ENCODE results near the gene SELENOO. TPM values are rescaled to one million over a fixed set of nuclear protein-coding genes. Genes with fewer than 3 reads are reported as not detected.

The SELENOO gene, protein sequence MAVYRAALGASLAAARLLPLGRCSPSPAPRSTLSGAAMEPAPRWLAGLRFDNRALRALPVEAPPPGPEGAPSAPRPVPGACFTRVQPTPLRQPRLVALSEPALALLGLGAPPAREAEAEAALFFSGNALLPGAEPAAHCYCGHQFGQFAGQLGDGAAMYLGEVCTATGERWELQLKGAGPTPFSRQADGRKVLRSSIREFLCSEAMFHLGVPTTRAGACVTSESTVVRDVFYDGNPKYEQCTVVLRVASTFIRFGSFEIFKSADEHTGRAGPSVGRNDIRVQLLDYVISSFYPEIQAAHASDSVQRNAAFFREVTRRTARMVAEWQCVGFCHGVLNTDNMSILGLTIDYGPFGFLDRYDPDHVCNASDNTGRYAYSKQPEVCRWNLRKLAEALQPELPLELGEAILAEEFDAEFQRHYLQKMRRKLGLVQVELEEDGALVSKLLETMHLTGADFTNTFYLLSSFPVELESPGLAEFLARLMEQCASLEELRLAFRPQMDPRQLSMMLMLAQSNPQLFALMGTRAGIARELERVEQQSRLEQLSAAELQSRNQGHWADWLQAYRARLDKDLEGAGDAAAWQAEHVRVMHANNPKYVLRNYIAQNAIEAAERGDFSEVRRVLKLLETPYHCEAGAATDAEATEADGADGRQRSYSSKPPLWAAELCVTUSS
- 10 to 100 TPM; 16.5 to 16.7 TPM for total RNA-seq

DNA sequence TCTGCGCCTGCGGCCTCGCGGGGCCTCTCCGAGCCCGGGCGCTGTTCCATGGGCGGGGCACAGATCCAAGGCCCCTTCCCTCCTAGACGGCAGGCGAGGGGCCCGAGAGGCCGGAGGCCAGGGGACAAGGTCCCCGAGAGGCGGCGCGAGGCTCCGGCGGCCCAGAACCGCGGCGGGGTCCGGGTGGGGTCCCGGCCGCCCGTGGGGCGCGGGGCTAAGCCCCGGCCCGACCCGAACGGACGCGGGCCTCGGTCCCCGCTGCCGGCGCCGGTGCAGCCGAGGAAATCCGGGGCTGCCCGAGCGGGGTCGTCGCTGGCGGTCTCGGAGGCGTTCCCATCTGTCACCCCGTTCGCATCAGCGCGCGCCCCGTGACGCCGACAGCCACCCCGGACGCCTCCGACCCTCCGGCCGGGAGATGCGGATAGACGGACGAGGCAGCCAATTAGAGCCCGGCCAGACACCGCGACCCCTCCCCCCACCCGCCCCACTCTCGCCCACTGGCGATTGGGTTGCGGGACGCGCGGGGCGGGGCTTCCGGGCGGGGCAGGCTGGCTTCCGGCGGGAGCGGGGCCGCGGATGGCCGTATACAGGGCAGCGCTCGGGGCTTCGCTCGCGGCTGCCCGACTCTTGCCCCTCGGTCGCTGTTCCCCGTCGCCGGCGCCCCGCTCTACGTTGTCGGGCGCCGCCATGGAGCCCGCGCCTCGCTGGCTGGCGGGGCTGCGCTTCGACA lies at the start of gene SELENOO:
SELENOO (plus strand) TSS at position 551 of the 730 bp plus-strand sequence; CDS start at position 577, 26 bp downstream.
- H3K36me3 Mint-ChIP-seq (ENCODE audit: low read depth), result peaks cover 11% of the 10 kb centered on the region
- DNase-seq, result peak; percentile 92
- no peak within 1 kb of the TSS for H3K27ac Mint-ChIP-seq
- intact Hi-C loops (cut with micrococcal nuclease), result loop anchor here (1.0 to 5.0 kb wide), 4 partner anchors 9 to 268 kb away; partner anchors contain the start of genes TRABD and TUBGCP6
- CTCF ChIA-PET, result no interaction called here
- no peaks in the 10 kb centered on the region for H3K27me3 Mint-ChIP-seq (ENCODE audit: low read depth)
- peak within 1 kb of the TSS; percentile 77 for H3K4me3 Mint-ChIP-seq
- H3K9me3 Mint-ChIP-seq, result no peaks in the 10 kb centered on the region
- H3K4me1 Mint-ChIP-seq (ENCODE audit: low read depth), result peaks cover 22% of the 10 kb centered on the region

DNA sequence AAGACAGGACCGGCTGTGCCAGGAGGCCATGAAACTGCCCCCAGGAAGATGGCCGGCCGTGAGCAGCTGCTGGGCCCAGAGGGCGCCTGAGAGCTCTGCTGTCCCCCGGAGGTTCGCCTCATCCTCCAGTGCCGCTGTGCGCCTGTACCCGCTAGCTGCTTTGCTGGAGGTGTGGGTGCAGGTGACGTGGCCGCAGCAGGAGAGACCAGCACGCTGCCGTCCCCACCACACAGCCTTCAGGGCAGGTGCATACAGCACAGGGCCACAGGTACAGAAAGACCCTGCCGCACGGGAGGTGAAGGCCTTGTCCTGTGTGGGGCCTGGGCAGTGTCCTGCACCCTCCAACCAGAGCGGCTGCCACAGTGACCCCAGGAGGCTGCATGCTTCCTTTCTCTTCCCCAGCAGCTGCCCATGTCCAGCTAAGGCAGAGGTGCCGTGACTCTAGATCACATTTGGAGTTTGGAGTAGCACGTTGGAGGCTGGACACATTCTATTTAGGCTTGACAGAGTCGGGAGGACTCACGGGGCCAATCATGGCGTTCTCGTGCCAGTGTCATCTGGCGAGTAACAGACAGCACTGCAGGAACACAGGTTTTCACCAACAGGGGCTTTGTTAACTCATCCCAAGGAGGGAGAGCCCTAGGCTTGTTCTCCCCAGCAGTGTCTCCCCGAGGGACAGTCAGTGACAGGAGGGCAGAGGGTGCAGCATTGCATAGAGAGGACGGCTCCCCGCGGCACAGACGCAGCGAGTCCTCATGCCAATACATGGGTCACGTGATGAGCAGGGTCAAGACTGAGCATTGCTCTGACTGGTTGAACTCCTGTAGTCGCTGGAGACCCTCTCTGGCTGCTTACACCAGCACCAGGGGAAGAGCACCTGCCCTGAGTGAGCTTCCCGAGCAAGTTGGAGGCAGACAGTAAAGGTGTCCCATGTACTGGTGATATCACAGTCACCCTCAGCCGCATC lies 49.0 kb upstream of the SELENOO start:
- H3K27ac Mint-ChIP-seq, result no peak overlapping the region
- H3K4me3 Mint-ChIP-seq, result no peak overlapping the region
- no peaks in the 10 kb centered on the region for H3K27me3 Mint-ChIP-seq (ENCODE audit: low read depth)
- intact Hi-C loops (cut with micrococcal nuclease), result no loop called here
- no peaks in the 10 kb centered on the region for H3K36me3 Mint-ChIP-seq (ENCODE audit: low read depth)
- H3K4me1 Mint-ChIP-seq (ENCODE audit: low read depth), result no peaks in the 10 kb centered on the region
- H3K9me3 Mint-ChIP-seq, result no peaks in the 10 kb centered on the region
- no peak for DNase-seq
- CTCF ChIA-PET, result interaction anchor here (4.2 kb wide), 1 partner anchor 59 kb away, joined by 19 read pairs; no protein-coding TSS in a partner anchor

DNA sequence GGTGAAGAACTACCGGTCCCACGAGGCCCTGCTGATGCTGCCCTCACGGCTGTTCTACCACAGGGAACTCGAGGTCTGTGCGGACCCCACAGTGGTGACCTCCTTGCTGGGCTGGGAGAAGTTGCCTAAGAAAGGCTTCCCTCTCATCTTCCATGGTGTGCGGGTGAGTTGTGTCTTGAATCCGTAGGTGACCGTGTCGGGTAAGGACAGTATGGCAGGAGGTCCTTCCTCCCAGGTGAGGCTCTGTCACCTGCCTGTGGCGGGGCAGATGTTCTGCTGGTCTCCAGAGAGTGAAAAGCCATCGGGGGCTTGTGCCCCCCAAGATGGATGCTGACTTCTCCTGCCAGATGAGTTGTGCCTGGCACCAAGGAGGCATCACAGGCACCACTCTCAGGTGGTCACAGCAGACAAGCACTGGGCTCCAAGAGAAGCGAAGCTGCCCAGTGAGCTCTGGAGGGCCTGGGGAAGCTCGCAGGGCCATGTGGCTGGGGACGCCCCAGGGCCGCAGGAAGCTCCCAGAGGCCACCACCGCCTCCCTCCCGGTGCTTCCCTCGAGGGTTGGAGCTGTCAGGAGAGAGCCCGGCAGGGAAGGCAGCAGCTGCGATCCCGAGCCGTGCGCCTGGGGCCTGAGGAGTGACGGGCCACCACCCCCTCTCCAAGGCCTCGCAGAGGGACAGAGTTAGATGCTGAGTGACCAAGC lies 47.6 kb upstream of the SELENOO start:
- intact Hi-C loops (cut with micrococcal nuclease), result no loop called here
- no peak for DNase-seq
- Mint-ChIP-seq H3K27ac (no peak overlapping the region), H3K4me3 (no peak overlapping the region), H3K9me3 (no peaks in the 10 kb centered on the region), H3K36me3 (ENCODE audit: low read depth) (no peaks in the 10 kb centered on the region), H3K4me1 (ENCODE audit: low read depth) (no peaks in the 10 kb centered on the region), H3K27me3 (ENCODE audit: low read depth) (no peaks in the 10 kb centered on the region)
- CTCF ChIA-PET, result no interaction called here

DNA sequence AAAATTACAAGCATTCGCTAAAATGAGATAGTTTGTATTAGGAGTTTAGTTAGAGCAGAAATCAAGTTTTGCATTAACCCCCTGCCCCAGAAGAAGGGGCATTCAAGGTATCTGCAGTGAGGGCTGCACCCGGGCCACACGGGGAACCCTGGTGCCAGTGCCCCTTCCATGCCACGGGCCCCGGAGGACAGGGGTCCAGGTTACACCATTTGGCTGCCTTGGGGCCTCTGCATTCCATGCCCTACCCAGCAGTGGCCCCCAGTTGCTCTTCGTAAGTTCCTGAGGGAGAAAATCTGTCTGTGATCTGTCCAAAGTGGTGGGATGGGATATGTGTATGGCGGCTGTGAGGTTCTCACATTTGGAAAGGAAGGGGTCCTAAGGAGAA lies 47.1 kb upstream of the SELENOO start:
- no peaks in the 10 kb centered on the region for H3K4me1 Mint-ChIP-seq (ENCODE audit: low read depth)
- CTCF ChIA-PET, result no interaction called here
- no peak overlapping the region for H3K27ac Mint-ChIP-seq
- H3K9me3 Mint-ChIP-seq, result no peaks in the 10 kb centered on the region
- intact Hi-C loops (cut with micrococcal nuclease), result no loop called here
- no peak overlapping the region for H3K4me3 Mint-ChIP-seq
- H3K36me3 Mint-ChIP-seq (ENCODE audit: low read depth), result no peaks in the 10 kb centered on the region
- no peak for DNase-seq
- H3K27me3 Mint-ChIP-seq (ENCODE audit: low read depth), result no peaks in the 10 kb centered on the region

DNA sequence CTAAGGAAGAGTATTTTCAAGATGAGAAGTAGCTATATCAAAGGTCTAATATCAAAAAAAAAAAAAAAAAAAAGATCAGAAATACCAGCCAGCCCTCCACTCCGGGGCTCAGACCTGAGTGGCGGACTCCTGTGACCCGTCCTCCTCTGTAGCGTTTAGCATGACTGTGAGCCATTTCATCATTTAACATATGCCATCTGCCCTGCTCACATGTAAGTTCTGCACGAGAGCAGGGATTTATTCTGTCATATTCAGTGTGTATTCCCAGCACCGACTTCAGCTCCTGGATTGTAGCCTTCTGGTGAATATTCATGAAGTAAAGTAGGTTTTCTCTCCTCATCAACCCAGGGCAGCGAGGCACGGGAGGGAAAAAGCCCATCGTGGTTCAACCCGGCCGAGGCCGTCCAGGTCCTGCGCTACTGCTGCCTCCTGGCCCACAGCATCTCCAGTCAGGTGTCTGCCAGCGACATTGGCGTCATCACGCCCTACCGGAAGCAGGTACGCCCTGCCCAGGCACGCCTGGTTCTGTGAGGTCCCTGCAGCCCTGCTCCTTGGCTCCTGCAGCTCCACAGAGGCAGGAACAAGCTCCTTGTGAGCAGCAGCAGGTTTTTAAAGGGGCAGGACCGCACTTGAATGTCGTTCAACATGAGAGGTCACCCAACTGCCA lies 43.0 kb upstream of the SELENOO start:
- H3K9me3 Mint-ChIP-seq, result no peaks in the 10 kb centered on the region
- H3K4me3 Mint-ChIP-seq, result no peak overlapping the region
- DNase-seq, result no peak

DNA sequence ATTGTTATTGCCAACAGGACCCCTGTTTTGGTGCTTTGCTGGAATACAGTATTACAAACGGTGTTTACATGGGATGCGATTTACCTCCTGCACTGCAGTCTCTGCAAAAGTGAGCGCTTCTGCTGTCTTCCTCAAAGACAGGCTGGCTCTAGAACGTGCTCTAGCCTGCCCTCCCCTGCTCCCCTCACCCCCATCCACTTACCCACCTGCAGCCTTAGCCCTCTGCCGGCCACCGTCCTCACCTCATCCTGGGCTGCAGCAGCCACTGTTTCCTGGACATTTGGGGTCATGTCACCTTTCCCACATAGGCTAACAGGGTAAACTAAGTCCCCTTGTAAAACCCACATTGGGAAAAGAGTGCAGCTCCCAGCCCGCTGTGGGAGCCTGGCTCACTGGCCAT lies 39.9 kb upstream of the SELENOO start:
- Mint-ChIP-seq H3K27me3 (ENCODE audit: low read depth) (peaks cover 3% of the 10 kb centered on the region), H3K36me3 (ENCODE audit: low read depth) (no peaks in the 10 kb centered on the region), H3K4me1 (ENCODE audit: low read depth) (no peaks in the 10 kb centered on the region), H3K27ac (no peak overlapping the region), H3K9me3 (no peaks in the 10 kb centered on the region), H3K4me3 (no peak overlapping the region)
- intact Hi-C loops (cut with micrococcal nuclease), result no loop called here
- DNase-seq, result no peak
- CTCF ChIA-PET, result no interaction called here

More for the DNA sequence above, 43.0 kb upstream of the SELENOO start:
- no peaks in the 10 kb centered on the region for H3K4me1 Mint-ChIP-seq (ENCODE audit: low read depth)
- intact Hi-C loops (cut with micrococcal nuclease), result no loop called here
- peaks cover 2% of the 10 kb centered on the region for H3K27me3 Mint-ChIP-seq (ENCODE audit: low read depth)
- H3K36me3 Mint-ChIP-seq (ENCODE audit: low read depth), result no peaks in the 10 kb centered on the region
- CTCF ChIA-PET, result no interaction called here
- H3K27ac Mint-ChIP-seq, result no peak overlapping the region

DNA sequence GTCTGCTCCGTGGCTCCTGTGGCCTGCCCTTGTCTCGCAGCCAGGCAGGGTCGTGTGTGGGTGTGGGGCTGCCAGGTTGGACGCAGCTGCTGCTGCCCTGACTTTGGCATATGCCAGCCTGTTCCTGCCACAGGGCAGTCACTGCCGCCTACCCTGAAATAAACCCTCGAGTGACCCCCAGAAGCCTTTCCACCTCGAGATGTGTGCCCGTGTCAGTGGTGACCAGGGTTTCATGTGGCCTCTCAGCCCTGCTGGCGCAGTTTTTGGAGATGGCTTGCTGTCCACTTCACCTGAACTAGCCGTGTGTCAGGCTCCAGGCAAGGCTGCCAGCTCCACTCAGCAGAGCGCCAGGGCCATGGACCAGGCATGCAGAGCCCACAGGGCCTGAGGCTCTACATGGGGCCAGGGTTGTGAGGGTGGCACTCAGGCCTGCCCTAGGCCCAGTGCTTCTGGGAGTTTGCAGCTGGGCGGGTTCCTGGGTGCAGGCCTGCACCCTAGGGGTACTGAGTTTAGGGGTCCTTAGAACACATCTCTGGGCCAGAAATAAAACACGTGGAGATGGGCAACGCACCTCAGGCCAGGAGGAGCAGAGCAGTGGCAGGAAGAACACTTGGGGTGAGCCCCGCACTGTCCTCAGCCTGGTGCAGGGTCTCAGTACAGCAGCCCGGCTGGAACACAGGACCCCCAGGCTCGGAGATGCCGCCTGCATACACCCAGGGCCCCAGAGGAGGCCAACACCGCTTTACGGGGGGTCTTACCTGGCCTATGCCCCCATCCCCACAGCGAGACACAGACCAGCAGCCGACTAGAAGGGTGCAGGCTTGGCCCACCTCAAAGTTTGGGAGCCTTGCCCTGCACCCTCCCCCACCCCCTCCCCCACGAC lies 39.1 kb upstream of the SELENOO start:
- Mint-ChIP-seq H3K27ac (no peak overlapping the region), H3K9me3 (no peaks in the 10 kb centered on the region), H3K4me3 (no peak overlapping the region), H3K27me3 (ENCODE audit: low read depth) (peaks cover 3% of the 10 kb centered on the region), H3K36me3 (ENCODE audit: low read depth) (no peaks in the 10 kb centered on the region), H3K4me1 (ENCODE audit: low read depth) (no peaks in the 10 kb centered on the region)
- DNase-seq, result no peak
- intact Hi-C loops (cut with micrococcal nuclease), result no loop called here
- CTCF ChIA-PET, result no interaction called here

DNA sequence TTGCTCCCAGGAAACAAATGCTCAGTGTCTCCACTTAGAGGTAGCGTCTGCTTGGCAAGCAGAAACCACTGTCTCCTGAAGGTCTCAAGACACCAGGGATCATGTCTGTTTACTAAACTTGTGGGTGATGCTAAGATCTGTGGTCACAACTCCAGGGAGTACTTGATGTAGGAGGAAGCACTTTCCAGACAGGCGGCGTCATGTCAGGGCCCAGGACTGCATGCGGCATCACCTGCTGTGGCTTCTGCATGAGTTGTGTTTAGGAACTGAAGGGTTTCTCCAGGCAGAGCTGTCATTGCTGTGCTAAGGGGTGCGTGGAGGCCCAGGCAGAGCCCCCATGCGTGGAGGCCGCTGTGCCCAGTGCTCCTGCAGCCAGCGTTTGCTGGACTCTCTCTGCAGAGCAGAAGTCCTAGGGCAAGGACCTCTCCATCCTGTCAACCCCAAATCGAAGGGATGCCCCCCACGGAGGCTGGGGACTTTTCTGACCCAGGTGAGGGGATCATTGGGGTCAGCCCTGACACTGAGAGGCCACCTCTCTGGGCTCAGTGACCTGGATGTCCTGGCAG lies 38.3 kb upstream of the SELENOO start:
- DNase-seq, result no peak
- Mint-ChIP-seq H3K9me3 (no peaks in the 10 kb centered on the region), H3K4me3 (no peak overlapping the region), H3K27ac (no peak overlapping the region), H3K36me3 (ENCODE audit: low read depth) (no peaks in the 10 kb centered on the region), H3K27me3 (ENCODE audit: low read depth) (peaks cover 3% of the 10 kb centered on the region), H3K4me1 (ENCODE audit: low read depth) (no peaks in the 10 kb centered on the region)
- CTCF ChIA-PET, result no interaction called here
- intact Hi-C loops (cut with micrococcal nuclease), result no loop called here

DNA sequence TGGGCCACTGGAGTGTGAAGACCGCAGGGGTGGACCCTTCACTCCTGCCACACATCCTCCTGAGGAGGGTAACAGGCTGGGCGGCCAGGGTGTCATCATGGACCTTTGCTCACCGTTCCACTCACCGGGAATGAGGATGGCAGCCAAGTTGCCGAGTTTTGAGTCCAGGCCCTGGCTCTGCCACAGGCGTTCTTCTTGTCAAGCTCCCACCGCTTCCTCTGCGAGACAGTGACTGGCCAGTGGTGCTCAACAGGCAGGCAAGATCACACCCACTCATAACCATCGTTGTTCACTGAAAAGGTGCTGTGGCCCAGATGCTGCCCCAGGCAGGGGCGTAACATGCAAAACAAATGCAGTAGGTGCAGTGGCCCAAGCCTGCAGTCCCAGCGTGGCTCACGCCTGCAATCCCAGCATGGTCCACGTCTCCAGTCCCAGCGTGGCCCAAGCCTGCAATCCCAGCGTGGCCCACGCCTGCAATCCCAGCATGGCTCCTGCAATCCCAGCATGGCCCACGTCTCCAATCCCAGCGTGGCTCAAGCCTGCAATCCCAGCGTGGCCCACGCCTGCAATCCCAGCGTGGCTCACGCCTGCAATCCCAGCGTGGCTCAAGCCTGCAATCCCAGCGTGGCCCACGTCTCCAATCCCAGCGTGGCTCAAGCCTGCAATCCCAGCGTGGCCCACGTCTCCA lies 35.2 kb upstream of the SELENOO start:
- Mint-ChIP-seq H3K4me3 (peak overlapping the region; percentile 6), H3K4me1 (ENCODE audit: low read depth) (no peaks in the 10 kb centered on the region), H3K9me3 (no peaks in the 10 kb centered on the region), H3K27me3 (ENCODE audit: low read depth) (peaks cover 18% of the 10 kb centered on the region), H3K27ac (no peak overlapping the region), H3K36me3 (ENCODE audit: low read depth) (no peaks in the 10 kb centered on the region)
- CTCF ChIA-PET, result no interaction called here
- intact Hi-C loops (cut with micrococcal nuclease), result no loop called here
- DNase-seq, result no peak

Data from activated naive CD4-positive, alpha-beta T cell treated with anti-CD3 and anti-CD28 coated beads for 36 hours (primary cell).